SIG-M5 treated with dmso at 0.1 percent for 504 hours (cell line): ENCODE measurements around the gene NLRP9.

Source experiments
- DNase-seq: peaks from one replicate; lab custom pipeline; 2025; ENCODE audit not compliant: unreplicated experiment; lab: John Stamatoyannopoulos, UW

Gene NLRP9

DNA sequence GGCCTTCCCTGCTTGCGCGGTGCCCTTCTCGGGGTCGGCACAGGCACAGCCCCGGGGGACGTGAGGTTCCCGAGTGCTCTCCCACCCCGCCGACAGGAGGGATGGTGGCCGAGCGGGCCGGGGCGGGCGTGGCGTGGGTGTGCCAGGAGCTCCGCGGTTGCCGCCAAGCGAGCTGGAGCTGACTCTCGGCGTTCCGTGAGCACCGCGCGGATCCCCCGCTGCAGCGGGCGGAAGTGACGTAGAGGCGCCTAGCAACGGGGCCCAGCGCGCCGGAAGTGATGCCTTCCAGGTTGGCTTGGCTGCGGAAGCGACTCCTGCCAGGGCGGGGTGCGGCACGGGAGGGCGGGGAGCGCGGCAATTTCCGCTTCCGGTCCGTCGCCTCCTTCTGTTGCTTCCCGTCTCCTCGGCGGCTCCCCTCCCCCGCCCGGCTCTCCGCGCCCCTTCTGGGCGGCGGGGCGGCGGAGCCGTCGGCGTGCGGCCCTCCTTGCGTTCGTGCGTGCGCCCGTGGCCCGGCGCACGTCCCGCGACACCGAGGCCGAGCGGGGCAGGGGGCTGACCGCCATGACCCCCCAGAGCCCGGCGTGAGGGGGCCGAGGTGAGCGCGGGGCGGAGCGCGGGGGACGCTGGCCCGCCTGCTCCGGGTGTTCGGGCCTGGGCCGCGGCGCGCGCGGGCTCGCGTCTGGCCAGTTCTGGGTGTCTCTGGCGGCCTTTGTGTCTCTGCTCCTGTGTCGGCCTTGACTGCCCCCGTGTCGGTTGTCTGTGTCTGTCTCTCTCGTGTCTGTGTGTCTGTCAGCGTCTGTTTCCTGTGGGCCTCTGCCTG, 63.2 kb downstream of the NLRP9 start, which contains the start of gene EPN1:
Gene EPN1, plus strand, starts transcription at position 386 of the 820 bp plus-strand sequence. CDS start 3,402 bp downstream, outside the sequence.
- DNase-seq: peak; percentile 91

DNA sequence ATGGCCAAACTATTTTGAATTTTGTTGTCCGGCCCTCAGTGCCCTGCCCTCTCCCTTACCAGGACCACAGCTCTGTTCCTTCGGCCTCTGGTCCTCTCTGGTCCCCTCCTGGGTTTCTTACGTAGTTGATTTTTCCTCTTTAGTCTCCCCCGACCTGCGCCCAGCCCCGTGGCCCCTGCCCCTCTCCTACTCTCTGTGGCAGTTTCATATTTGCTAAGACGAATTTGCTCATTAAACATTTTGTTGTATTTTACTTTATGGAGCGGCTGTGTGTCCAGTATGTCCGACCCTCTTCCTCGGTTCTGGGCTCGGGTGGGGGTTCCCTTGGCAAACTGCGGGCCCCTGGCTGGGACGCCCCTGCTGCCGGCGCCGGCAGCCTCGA, 63.8 kb downstream of the NLRP9 start:
- DNase-seq: no peak

DNA sequence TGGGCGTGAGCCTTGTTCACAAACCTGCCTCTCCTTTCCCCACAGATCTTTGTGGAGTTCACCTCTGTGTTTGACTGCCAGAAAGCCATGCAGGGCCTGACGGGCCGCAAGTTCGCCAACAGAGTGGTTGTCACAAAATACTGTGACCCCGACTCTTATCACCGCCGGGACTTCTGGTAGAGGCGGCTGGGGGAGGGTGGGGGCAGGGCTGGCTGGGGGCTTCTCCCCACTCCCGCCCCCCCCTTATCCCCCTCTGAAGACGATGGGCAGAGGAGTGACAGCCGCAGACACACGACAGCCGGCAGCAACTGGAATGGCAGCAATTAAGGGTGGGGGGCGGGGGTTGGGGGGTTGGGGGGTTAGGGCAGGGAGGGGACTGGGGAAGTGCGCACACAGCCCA, 64.3 kb downstream of the NLRP9 start:
- DNase-seq: no peak

DNA sequence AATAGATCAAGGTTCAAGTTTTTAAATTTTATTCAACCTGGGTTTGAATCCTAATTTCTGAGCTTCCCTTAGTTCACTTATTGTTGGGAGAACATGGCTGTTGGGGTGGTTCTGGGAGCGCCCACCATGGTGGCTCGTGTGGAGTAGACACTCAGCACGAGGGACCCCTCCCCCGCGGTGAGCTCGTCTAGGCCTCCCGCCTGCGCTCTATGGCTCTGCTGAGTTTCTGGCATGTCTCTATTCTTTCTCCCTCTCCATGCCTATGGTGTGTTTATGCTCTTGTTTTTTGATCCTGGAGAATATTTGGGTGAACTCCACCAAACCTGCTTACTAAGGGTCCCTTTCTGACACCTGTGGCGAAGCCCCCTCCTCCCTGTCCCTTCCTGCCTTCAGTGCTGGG, 64.7 kb downstream of the NLRP9 start:
- no peak for DNase-seq

DNA sequence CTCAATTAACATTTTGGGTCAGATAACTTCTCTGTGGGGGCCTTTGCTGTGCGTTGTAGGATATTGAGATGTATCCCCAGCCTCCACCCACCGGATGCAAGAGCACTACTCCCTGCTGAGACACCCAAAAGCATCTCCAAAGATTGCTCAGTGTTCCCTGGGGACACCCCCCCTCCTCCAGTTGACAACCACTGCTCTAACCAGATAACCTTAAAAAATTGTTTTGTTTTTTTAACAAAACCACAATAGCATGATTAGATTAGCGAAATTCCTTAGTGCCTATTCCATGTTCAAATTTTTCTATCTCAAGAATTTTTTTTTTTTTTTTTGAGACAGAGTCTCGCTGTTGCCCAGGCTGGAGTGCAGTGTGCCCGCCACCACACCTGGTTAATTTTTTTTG, 65.8 kb downstream of the NLRP9 start:
- DNase-seq: no peak

DNA sequence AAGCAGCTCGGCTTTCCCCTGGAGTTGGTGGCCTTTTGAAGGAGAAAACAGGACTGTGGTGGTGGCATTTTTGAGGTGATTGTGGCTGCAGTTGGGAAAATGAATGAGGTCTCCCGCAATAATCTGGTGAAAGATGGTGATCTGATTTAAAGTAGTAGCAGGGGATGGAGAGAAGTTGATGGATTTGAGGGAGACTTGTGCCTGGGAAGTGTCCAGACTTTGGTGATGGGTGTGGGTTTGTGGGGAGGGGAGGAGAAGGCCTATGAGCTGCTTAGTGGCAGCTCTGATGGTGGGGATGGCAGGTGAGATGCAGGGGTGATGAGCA, 67.2 kb downstream of the NLRP9 start:
- no peak for DNase-seq

DNA sequence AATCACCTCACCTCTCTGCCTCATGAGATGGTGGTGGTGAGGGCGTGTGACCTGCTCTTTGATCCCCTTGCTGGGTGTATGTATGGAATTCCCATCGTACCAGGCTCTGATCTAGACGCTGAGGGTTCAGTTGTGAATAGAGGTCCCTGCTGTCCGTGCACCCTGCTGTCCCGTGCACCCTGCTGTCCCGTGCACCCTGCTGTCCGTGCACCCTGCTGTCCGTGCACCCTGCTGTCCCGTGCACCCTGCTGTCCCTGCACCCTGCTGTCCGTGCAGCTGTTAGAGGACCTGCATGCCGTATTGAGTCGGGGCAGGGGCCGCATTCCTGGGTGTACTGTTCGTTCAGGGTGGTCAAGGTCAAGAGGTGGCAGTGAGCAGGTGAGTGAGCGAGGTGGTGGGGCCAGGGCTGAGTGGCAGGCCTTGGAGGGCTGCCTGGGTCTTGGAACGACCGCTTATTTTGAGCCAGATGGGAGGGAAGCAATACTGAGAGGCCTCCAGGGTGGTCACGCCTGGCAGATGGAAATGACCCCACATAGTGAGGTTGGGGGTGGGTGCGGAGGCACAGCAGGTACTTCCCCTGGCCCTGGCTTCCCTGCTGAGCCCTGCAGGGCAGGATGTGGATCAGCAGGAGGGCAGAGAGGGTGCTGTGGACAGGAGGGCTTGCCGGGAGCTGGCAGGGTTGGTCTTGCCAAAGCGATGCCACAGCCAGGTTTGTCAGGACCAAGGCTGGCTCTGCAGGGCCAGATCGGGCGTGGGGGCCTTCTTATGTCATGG, 67.7 kb downstream of the NLRP9 start:
- DNase-seq: no peak

DNA sequence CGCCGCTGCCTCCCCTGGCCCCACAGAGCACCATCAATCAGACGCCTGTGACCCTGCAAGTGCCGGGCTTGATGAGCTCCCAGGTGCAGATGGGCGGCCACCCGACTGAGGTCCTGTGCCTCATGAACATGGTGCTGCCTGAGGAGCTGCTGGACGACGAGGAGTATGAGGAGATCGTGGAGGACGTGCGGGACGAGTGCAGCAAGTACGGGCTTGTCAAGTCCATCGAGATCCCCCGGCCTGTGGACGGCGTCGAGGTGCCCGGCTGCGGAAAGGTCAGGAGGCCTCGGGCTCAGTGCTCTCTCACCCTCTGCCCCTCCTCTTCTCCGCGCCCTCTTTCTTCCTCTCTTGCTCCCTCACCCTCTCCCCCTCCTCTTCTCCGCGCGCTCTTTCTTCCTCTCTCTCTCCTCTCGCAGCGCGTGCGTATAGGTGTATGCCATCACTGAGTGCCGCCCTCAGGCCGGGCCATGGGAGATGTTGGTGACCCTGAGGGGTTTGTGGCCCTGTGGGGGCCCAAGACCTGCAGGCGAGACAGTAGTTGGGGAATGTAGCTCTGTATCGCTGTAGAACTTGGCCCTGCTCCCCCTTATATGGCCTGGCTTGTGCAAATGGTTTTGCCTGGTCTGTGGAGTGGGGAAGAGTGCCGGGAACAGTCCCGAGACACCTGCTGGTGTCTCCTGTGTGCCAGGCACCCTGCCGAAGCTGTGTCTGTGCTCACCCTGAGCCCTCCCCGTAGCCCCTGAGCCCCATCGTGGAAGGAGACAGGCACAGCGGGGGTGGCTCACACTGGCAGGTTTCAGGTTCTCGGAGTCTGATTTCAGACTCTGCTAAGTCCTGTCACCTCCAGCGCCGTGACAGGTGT, 68.6 kb downstream of the NLRP9 start:
- DNase-seq: no peak

DNA sequence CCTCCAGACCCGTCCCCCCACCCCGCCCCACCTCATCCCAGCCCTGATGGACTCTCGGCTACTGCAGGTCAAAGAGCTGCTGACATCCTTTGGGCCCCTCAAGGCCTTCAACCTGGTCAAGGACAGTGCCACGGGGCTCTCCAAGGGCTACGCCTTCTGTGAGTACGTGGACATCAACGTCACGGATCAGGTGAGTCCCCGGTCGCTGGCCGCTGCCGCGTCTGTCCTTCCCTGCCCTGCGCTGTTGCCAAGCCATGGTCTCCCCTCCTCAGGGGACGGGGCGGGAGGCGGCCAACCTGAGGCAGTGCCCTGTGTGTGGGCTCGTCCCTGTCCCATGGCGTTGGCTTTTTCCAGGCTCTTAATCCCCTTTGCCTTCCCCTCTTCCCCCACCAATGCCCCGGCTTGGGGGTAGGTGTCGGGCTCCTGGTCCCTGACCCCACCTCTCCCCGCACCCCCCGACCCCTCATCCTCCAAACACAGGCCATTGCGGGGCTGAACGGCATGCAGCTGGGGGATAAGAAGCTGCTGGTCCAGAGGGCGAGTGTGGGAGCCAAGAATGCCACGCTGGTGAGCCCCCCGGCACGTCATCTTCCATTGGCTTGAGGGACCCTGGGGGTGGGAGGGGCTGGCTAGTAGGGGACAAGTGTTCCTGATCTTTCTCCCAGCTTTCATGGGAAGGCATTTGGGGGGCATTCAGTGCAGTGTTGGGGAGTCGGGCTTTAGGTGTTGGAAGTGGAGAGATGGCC, 69.4 kb downstream of the NLRP9 start:
- no peak for DNase-seq

DNA sequence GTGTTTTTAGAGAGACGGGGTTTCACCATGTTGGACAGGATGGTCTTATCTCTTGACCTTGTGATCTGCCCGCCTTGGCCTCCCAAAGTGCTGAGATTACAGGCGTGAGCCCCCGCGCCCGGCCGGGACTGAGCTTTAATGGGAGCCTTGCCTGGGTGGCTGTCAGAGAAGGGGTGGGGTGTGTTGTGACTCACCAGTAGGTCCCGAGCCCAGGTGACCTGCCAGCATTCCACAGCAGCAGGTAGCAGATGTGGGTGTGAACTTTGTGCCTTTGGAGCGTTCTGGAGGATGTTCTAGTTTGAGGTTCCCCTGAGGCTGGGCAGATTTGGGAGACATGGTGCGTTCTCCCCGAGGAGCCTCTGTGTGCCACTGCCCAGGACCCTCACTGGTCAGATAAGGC, 70.2 kb downstream of the NLRP9 start:
- DNase-seq: no peak

DNA sequence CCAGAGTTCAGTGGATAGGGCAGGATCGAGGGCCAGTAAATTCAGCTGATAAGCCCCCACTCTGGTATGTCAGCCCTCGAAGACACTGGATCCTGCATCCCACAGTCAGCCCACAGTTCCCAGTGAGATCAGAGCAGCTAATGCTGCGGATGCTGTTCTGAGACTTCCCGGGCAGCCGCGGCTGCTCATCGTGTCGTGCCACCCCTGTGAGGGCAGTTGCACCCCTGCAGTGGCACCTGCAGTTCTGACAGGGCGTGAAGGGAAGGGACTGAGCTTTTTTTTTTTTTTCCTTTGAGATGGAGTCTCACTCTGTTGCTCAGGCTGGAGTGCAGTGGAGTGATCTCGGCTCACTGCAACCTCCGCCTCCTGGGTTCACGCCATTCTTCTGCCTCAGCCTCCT, 70.7 kb downstream of the NLRP9 start:
- DNase-seq: no peak

DNA sequence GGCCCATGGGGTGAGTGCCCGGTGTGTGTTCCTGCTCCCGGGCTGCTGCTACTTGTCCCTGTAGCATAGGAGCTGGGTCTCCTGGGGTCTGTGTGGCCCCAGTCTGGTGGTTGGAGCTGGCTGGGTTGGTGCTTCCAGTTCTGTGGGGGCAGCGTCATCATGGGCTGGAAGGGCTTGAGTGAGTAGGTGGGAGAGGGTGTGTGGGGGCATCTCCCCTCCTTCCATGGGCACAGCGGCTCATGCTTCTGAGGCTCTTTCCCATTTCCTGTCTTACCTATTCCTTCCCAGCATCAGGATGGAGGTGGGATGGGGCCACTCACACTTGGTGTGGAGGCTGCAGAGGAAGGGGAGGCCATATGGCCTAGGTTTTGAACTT, 71.2 kb downstream of the NLRP9 start:
- DNase-seq: no peak

DNA sequence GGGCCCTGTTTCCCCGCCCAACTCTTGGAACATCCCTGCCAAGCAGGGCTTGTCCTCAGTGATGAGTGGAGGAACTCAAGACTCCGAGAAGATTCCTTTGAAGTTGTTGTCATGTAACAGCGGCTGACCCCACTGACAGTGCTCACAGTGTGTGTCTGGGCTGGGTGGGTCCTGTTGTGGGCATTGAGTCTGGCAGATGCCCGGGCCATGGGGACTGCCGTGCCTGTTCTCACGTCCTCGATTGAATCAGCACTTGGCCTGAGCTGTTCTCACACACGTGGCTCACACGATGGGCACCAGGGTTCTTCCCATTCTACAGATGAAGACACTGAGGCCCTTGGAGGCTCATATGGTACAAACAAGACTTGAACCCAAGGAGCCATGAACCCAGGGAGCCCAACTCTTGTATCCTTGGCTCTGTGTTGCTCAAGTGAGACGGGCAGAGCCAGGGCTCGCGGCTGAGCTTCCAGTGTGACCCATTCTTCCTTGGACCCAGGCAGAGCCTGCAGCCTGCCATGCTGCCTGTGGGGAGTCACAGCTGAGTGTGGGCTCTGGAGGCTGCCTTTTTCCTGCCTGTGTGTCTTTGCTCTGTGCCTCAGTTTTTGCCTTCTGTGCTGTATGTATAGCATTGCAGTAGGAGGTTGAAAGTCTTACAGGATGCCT, 71.7 kb downstream of the NLRP9 start:
- no peak for DNase-seq

DNA sequence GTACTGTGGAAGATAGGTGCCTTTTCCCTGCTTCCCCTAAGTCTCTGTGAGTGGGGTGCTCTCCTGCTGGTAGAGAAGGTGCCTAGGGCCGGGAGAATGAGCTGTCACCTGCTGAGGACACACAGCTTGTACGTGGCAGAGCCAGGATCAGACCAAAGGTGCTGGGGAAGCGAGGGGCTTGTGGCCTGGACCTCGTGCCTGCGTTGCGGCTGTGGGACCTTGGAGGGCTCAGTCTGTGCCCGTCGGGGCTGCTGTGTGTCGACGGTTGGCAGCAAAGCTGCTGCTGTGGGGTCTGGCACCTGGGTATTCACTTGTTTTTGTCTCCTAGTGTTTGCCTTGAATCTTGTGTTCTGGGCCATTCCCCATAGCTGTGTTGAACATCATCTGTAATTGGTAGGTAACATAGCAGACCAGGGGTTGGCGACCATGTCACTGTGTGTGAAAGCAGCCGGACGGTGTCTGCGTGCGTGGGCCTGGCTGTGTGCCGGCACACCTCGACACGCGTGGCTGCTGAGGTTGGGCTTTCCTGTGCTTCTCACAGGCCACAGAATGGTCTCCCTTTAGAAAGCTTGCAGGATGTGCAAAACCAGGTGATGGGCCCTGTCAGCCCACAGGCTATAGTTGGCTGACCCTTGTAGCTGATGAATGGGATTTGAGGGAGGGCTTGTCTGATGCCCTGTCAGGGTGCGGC, 74.2 kb downstream of the NLRP9 start:
- no peak for DNase-seq

DNA sequence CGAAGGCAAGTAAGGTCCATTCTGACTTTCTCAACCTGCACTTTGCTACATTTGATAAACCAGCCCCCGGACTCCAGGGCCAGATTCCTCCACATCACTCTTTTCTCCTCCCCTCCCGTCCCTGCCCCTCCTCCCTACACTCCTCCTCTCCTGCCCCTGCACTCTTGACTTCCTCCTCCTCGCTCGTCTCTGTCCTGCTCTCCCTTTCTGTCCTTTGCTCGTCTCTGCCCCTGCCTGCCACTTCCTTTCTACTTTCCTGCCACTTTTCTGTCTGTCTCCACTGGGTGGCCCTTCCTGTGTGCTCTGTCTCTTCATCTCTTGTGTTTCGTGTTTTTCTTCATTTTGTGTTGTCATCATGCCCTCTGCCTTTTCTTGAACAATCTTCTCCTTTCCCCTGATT, 76.4 kb downstream of the NLRP9 start:
- peak; percentile 23 for DNase-seq

DNA sequence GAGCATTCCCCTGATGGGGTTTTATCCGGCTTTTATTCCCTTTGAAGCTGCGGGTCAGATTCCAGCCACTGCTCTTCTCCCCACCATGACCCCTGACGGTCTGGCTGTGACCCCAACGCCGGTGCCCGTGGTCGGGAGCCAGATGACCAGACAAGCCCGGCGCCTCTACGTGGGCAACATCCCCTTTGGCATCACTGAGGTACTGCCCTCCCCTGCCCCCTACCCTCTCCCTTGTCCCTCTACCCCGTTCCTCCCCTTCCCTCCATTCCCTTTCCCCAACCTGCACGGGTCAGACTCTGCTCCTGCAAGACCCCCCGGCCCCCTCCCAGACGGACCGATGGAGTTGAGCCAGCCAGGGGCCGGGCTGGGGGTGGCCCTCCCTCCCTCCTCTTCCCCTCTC, 77.2 kb downstream of the NLRP9 start:
- DNase-seq: no peak

DNA sequence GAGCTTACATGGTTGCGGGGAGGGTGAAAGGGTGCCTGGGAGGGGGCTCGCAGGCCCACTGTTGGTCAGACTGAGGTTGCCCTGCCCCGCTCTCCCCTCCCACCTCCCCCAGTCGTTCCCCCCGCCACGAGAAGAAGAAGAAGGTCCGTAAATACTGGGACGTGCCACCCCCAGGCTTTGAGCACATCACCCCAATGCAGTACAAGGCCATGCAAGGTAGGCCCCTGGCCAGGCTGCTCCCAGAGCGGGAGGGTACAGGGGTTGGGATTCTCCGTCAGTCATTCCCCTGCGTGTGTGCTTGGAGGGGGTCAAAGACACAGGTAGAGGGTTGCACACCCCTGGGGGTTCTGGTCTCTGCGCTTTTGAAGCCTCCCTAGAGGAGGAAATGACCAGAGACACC, 77.8 kb downstream of the NLRP9 start:
- no peak for DNase-seq

DNA sequence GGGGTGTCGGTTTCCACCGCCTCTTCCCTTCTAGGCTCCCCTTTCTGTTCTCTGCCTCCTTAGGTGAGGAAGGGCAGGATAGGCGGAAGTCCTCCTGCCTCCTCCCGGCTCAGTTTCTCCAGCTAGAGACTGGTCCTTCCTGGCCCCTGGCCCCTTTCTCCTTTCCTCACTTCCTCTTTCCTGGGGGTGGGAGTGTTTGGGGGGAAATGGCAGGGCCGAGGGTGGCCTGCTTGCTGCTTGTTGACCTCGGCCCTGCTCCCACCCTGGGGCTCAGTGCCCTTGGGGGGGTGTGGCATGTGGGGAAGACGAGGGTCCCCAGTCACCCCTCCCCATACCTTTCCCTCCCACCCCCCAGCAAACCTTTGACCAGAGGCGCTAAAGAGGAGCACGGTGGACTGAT, 78.4 kb downstream of the NLRP9 start:
- DNase-seq: no peak

DNA sequence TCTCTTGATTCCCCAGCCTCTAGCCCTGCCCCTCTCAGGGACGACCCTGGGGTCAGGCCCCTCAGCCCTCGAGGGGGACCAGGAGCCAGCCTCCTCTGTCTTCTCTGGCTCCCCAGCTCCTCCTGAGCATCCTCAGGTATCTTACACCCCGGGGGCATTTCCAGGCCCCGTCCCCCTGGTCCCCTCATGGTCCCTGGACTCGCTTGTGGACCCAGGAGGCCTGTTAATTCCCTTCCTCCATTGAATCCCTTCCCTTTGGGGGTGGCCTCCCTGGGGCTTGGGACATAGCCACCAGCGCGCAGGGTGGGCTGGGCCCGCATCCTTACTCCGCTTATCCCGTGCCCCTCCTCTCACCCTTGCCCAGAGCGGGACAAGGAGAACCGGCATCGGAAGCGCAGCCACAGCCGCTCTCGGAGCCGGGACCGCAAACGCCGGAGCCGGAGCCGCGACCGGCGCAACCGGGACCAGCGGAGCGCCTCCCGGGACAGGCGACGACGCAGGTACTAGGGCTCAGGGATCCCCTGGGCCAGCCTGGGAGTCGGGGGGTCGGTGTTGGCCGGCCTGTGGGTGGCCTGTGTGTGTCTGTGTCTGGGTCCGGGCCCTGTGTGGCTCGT, 79.2 kb downstream of the NLRP9 start:
- DNase-seq: no peak
